Measurements from ENCODE around the gene DRC1.

Gene DRC1

DNA sequence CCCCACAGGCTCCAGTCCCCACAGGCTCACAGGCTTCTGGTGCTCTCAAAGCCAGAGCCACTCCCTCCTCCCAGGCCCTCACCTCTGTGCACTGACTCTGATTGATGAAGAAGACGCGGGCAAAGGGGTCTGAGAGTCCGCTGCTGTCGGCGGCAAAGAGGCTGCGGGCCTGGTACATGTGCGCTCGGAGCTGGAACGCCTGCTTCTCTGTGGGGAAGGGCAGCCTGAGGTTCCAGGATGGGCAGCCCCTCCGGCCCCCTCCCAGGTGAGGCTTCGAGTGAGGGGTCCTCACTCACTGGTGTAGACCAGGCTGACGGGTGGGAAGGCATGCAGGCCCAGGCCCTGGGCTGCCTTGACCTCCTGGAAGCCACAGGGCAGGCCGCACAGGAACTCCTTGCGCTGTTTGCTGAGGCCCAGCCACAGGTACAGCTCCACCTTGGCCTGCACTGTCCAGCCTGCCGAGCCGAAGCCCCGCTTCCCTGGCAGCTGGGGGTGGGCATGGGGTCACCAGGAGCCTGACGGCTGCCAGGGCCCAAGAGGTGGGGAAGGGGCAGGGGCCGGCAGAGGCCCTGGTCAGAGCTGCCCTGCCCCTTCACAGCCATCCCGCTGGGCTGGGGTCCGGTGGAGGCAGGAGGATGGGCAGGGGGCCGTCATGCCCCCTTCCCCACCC, 74.2 kb downstream of the DRC1 start:
- DNase-seq (ENCODE audit: extremely low read depth in 1 of 2, low read depth in 1 of 2): no peak

DNA sequence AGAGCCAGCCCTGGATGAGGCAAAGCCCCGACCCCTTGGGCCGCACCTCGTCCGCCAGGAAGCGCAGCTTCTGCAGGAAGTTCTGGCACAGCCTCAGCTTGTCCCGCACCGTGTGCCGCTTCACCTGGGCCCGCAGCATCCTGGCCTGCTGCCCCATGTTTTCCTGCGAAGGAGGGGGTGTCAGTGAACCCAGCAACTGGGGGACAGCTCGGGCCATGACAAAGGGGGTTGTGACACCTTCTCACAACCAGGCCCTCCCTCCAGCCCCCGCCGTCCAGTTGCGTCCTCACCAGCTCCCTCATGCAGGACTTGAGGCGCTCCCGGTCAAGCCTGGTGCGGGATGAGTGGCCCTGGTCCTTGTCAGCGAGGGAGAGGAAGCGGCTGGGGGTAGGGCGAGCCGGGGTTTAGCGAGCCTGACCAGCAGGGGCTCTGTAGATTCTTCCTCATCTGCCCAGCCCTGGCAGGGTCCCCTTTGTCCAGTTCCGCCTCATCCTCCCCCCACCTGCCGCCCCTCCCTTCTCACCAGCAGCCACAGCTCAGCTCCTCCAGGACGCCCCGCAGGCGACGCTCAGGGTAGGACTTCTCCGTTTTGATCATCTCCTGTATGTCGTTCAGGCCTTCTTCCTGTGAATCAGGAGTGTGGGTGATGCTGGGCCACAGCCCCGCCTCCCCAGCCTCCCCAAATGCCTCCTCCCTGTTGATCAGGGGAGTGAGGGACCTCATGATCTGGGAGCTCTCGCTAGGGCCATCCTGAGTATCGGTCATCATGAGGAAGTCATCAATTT, 75.6 kb downstream of the DRC1 start:
- no peak for DNase-seq (ENCODE audit: extremely low read depth in 1 of 2, low read depth in 1 of 2)

GRCh38 chr2:26477911-26478253, 76.2 kb downstream of the DRC1 start, which contains the start of gene OTOF:
TSS of gene OTOF (minus strand) at chr2:26478124.
- no peak for DNase-seq (ENCODE audit: extremely low read depth in 1 of 2, low read depth in 1 of 2)

DNA sequence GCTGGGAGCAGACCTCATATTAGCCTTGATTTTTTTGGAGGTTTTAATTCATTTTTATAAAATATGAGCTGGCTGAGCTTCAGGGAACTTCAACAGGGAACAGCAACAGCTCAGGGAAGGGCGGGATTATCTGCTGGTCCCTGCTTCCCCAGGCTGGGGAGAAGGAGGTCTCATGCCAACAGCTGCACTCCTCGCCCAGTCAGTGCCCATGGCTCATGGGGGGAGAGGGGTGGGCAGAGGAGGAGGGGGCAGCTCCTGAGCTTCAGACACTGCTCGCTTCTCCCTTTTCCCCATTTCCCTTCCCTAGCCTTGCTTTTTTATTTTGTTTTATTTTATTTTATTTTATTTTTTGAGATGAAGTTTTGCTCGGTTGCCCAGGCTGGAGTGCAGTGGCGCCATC, 76.6 kb downstream of the DRC1 start:
- DNase-seq (ENCODE audit: extremely low read depth in 1 of 2, low read depth in 1 of 2): no peak

DNA sequence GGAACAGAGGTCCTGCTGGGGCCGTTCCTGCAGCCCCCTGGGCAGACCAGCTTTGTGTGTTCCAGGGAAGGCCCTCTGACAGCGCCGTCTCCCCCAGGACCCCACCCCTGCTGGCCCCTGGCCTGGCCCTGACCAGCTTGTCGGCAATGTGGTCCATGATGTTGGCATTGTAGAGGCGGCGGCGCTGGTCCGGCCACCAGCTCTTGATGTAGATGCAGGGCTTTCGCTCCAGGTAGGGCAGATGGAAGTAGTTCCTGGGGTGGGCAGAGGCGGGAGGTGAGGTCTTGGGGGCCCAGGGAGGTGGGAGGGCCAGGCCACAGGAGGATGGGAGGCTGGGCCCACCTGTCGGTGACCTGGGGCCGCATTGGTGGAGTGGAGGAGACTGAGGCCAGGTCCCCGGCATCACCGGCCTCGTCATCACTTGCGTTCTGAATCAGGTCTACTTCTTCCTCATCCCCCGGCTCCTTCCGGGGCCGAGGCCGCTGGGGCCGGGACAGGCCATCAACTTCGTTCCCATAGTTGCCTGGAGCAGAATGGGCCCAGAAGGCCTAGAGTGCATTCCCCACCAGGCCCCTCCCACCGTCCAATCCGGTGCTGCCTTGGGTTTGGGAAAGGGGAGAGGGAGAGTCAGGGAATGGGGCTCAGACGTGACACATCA, 77.5 kb downstream of the DRC1 start:
- no peak for DNase-seq (ENCODE audit: extremely low read depth in 1 of 2, low read depth in 1 of 2)

DNA sequence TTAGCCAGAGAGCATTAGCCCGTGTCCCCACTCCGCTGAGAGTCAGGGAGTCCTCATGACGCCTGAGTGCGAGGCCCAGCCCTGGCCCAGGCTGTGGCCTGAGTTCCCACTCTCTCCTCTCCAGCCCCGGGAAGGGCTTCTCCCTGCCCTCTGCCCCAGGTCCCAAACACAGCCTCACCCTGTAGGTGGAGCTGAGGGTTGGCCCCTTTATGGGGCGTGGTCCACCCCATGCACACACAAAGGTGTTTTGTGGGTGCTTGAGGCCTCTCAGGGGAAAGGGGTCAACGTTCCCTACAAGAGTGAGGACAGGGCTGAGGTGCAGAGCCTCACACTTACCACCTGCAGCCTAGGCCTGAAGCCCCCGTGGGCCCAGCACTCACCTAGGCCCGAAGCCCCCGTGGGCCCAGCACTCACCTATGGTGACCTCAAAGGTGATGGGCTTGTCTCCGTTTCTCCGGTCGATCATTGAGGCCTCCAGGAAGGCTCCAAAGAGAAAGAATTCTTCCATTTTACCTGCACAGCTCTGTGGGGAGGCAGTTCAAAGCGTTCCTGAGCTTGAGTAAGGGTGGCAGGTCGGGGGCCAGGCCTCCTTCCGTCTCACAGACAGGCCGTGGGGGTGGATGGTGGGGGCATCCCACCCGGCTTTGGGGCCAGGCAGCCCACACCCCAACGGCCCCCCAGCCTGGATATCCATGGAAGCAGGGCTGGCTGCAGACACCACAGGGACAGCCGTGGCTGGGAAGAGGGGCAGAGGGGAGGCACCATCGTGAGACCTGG, 78.3 kb downstream of the DRC1 start:
- DNase-seq (ENCODE audit: extremely low read depth in 1 of 2, low read depth in 1 of 2): no peak

GRCh38 chr2:26480566-26481423, 79.1 kb downstream of the DRC1 start:
- DNase-seq (ENCODE audit: extremely low read depth in 1 of 2, low read depth in 1 of 2): no peak

- no peak for DNase-seq (ENCODE audit: extremely low read depth in 1 of 2, low read depth in 1 of 2)
Observed at GRCh38 chr2:26481706-26482105, 80.0 kb downstream of the DRC1 start.

- no peak for DNase-seq (ENCODE audit: extremely low read depth in 1 of 2, low read depth in 1 of 2)
Observed at GRCh38 chr2:26482211-26483026, 80.7 kb downstream of the DRC1 start.

GRCh38 chr2:26483027-26483326, 81.3 kb downstream of the DRC1 start:
- no peak for DNase-seq (ENCODE audit: extremely low read depth in 1 of 2, low read depth in 1 of 2)

- no peak for DNase-seq (ENCODE audit: extremely low read depth in 1 of 2, low read depth in 1 of 2)
Observed at GRCh38 chr2:26483516-26483915, 81.8 kb downstream of the DRC1 start.

- no peak for DNase-seq (ENCODE audit: extremely low read depth in 1 of 2, low read depth in 1 of 2)
Observed at GRCh38 chr2:26483957-26484565, 82.3 kb downstream of the DRC1 start.

DNA sequence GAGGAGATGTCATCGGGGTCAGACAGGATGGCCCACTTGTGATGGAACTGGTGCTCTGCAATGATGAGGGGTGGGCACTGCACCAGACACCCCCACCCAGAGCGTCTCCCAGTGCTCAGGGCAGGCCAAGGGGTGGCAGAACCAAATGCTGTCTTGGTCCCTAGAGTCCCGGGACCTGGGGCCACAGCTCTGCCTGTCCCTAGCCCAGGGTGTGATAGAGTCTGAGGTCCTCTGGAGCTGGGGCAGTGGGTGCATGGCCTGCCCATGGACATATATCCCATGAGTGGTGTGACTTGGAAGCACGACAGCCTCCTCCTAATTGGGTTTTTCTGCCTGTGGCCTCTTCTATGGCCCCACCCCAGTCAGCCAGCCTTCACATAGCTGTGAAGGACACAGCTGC, 82.9 kb downstream of the DRC1 start:
- DNase-seq (ENCODE audit: extremely low read depth in 1 of 2, low read depth in 1 of 2): no peak

DNA sequence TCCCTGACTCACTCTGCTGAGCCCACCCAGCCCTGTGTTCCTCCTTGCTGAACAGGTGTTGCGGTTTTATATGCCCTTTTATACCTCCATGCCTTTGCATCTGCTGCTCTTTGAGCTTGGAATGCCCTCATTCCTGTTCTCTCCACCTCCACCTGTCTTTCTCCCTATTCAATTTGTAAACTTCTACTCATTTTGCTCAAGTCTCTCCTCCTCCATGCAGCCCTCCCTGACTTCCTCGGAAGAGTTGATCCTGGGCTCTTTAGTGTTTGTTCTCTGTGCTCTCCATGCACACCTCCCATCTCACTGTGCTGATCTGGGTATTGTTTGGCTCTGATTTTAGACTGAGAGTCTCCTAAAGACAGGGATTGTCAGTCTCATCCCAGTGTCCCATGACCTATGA, 83.4 kb downstream of the DRC1 start:
- DNase-seq (ENCODE audit: extremely low read depth in 1 of 2, low read depth in 1 of 2): no peak

DNA sequence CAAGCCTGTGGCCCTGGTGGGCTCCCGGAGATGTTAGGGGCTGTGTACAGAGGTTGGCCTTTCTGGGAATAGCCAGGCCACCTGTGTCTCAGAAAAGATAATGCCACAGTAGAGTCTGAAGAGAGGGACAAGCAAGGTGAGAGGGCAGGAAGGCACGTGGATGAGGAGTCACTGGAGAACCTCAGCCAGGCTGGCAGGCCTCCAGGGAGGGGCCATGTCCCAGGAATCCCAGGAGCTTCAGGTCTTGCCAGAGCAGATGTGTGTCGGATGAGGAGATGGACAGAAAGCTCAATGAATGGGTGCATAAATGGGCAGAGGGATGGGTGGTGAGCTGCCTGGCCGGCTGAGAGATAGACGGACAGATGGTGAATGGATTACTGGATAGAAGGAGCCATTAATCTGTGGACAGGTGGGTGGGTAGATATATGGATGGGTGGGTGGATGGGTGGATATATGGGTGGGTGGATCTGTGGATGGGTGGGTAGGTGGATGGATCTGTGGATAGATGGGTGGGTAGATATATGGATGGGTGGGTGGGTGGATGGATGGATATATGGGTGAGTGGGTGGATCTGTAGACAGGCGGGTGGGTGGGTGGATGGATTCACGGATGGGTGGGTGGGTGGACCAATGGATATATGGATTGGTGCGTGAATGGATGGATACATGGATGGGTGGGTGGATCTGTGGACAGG, 84.2 kb downstream of the DRC1 start:
- DNase-seq (ENCODE audit: extremely low read depth in 1 of 2, low read depth in 1 of 2): no peak

DNA sequence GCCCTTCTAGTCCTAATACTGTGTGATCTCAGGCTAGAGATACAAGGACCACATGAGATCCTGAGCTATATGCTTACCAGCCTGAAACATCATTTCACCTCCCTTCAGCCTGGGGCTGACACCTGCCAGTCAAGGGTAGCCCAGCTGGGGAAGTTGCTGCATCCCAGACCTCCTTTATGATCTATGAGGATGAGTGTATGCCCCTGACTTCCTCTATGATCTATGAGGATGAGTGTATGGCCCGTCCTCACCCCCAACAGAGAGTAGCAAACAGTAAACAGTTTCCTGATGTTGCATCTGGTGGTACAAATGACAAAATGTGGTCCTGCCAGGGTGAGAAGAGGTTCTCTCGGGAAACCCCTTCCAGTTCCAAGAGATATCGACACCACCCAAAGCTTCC, 85.1 kb downstream of the DRC1 start:
- DNase-seq (ENCODE audit: extremely low read depth in 1 of 2, low read depth in 1 of 2): no peak

GRCh38 chr2:26487192-26487591, 85.5 kb downstream of the DRC1 start:
- DNase-seq (ENCODE audit: extremely low read depth in 1 of 2, low read depth in 1 of 2): no peak

- DNase-seq (ENCODE audit: extremely low read depth in 1 of 2, low read depth in 1 of 2): no peak
Observed at GRCh38 chr2:26488463-26489212, 86.9 kb downstream of the DRC1 start.

Measured in stimulated activated CD8-positive, alpha-beta memory T cell treated with anti-CD3 and anti-CD28 coated beads, Interleukin-7, amount 100 ng/mL, for 48 hours (primary cell).